ENCODE results near the gene LRRC28.

DNA sequence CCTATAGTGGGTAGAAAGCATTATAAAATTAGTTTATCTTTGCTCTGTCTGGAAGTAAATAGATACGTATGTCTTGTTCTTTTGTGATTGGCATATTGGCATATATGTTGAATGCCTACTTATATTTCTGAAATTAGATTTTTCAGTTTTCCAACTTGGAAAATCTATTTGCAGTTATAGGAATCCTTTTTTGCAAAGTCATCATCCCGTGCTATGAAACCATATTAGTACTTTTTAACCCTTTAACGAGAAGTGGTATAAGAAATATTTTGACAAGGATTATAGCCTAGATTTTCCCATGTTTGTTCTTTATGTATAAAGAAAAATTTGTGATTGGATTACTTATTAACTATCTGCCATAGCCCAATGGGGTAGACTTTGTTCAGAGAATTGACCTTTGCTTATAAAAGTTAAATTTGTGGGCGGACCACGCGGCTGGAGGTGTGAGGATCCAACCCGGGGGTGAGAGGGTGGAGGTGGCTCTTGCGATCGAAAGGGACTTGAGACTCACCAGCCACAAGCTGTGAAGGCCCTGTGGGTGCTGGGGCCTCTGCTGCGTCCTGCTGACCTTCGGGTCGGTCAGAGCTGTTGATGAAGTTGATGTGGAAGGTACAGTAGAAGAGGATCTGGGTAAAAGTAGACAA is 5.9 kb downstream of the LRRC28 start:
- TF ChIP-seq RAD21 (IDR thresholded peaks at IDR 0.05; ENCODE audit: low read length) (no peak), CTCF (conservative IDR thresholded peaks at IDR 0.05; ENCODE audit: low read depth, low read length) (no peak)
- TF ChIP-seq, protein P1, sequence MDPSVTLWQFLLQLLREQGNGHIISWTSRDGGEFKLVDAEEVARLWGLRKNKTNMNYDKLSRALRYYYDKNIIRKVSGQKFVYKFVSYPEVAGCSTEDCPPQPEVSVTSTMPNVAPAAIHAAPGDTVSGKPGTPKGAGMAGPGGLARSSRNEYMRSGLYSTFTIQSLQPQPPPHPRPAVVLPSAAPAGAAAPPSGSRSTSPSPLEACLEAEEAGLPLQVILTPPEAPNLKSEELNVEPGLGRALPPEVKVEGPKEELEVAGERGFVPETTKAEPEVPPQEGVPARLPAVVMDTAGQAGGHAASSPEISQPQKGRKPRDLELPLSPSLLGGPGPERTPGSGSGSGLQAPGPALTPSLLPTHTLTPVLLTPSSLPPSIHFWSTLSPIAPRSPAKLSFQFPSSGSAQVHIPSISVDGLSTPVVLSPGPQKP (IDR thresholded peaks at IDR 0.05; ENCODE audit: borderline replicate concordance, low read depth, low read length): no peak
